ENCODE data around the gene SORL1. TPM values are rescaled to one million over a fixed set of nuclear protein-coding genes. Genes with fewer than 3 reads are reported as not detected.

SORL1 gene
- total RNA-seq, 3 donors from 2014 or later, result 58.3 to 195 (median 109) TPM

DNA sequence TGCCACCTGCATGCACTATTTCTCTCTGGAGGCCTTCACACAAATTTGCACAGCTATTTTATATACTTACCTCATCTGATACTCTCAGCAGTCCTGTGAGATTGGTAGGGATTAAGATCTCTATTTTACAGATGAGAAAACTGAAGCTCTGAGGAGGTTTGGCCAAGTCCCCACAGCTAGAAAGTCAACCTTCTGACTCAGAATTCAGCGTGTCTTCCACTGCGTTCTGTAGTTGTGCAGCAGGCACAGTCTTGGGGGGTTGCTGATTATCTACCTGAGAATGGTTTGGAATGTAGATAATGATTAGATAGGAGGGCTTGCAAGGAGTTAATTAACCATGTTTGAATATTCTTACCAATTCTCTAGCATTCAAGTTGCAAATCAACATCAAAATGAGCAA lies 2.5 kb upstream of the SORL1 start:
- H3K9me3 ChIP-seq, result no peaks in the 10 kb centered on the region
- intact Hi-C loops (cut with DNase I, micrococcal nuclease), result loop anchor here in 1 of 2 donors (5.0 kb wide), 1 partner anchor 127 kb away; no protein-coding TSS in a partner anchor
- no peaks in the 10 kb centered on the region for H3K36me3 ChIP-seq (ENCODE audit: low read depth)
- DNase-seq (no peak), ATAC-seq (no peak)
- TF ChIP-seq, protein P1, sequence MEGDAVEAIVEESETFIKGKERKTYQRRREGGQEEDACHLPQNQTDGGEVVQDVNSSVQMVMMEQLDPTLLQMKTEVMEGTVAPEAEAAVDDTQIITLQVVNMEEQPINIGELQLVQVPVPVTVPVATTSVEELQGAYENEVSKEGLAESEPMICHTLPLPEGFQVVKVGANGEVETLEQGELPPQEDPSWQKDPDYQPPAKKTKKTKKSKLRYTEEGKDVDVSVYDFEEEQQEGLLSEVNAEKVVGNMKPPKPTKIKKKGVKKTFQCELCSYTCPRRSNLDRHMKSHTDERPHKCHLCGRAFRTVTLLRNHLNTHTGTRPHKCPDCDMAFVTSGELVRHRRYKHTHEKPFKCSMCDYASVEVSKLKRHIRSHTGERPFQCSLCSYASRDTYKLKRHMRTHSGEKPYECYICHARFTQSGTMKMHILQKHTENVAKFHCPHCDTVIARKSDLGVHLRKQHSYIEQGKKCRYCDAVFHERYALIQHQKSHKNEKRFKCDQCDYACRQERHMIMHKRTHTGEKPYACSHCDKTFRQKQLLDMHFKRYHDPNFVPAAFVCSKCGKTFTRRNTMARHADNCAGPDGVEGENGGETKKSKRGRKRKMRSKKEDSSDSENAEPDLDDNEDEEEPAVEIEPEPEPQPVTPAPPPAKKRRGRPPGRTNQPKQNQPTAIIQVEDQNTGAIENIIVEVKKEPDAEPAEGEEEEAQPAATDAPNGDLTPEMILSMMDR (IDR thresholded peaks at IDR 0.05), result no peak
- no peak overlapping the region for H3K4me3 ChIP-seq
- peaks cover 37% of the 10 kb centered on the region for H3K4me1 ChIP-seq (ENCODE audit: low read depth)

DNA sequence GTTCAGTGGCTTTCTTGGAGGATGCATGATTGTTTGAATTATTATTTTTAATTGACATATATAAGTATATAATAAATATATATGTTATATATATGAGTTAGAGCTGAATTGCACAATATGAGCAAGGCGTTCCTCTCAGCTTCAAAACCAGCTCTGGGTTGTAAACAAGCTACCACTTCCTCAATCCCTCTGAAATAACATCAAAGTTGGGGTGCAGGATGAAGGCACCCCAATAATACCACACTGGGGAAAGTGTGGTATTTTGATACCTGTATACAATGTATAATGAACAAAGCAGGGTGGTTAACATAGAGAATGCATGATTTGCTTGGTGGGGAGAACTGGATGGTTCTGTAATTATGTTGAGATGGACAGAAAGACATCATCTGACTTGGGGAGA lies 1.7 kb upstream of the SORL1 start:
- DNase-seq (no peak), ATAC-seq (no peak)
- H3K4me1 ChIP-seq (ENCODE audit: low read depth), result peaks cover 32% of the 10 kb centered on the region
- TF ChIP-seq, protein P1 (IDR thresholded peaks at IDR 0.05), result no peak
- intact Hi-C loops (cut with DNase I, micrococcal nuclease), result loop anchor here in 1 of 2 donors (5.0 kb wide), 1 partner anchor 128 kb away; no protein-coding TSS in a partner anchor
- H3K36me3 ChIP-seq (ENCODE audit: low read depth), result no peaks in the 10 kb centered on the region
- H3K4me3 ChIP-seq, result no peak overlapping the region
- H3K9me3 ChIP-seq, result no peaks in the 10 kb centered on the region

DNA sequence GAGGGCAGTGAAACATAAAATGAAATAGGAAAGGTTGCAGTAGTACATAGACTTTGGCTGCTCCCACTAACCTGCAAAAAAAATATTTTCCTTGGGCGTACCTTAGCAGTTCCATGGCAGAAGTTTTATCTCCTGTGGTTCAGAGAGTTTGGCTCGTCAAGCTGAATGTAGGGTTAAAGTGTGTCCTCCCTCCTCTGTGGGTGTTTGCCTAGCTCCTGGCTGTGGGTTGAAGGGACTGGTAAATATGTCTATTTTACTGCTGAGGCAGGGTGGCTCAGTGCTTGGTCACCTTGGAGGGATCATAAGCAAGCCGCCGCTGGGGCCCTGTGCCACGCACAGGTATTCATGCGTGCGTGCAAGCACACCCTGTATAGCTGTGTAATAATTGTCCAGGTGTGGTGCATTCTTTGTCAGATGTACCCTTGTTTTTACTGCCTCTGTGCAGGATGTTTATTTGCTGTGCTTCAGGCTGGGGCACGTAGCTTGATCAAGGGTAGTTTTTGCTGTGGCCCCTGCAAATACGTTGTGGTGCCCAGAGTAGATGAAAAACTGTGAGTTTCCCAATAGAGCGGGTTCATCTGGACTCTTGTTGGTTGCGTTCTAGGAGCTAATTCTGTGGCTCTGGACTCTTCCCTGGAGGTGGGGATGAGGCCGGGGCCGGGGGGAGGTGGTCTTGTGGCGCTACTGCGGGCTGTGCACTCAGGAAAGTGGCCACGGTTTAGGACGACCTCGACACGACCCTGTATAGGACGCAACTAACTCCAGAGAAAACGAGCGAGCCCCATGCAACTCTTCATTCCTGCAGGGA lies 732 bp upstream of the SORL1 start:
- Histone ChIP-seq H3K9me3 (no peaks in the 10 kb centered on the region), H3K36me3 (ENCODE audit: low read depth) (no peaks in the 10 kb centered on the region), H3K4me3 (peak overlapping the region; percentile 80), H3K4me1 (ENCODE audit: low read depth) (peaks cover 30% of the 10 kb centered on the region)
- TF ChIP-seq, protein P1 (IDR thresholded peaks at IDR 0.05), result no peak
- DNase-seq (peak; percentile 87 to 89 (median 89)), ATAC-seq (peak; percentile 82)
- intact Hi-C loops (cut with DNase I, micrococcal nuclease), result loop anchor here in 1 of 2 donors (5.0 kb wide), 1 partner anchor 129 kb away; no protein-coding TSS in a partner anchor

DNA sequence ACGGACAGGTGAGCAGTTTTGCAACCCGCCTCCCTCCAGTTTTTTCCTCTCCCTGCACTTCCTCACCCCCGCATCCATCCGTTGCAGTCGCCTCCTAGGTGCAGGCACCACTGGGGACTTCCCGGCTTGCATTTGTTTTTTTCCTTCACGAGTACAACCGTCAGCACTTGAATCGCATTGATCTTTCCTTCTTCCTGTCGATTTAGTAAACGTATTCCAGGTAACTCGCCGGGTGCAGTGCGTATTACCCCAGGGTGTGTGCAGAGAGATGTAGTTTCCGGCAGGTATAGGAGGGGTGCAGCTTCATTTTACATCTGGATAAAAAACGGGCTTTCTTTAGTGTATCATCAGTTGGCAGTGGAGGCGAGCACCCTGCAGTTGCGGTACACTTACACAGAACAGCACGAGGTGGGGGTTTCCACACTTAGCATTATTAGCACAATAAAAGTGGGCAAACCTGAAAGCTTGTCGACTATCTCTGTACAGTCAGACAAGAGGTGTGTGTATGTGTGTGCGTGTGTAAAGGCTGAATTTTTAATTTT lies 566 bp downstream of the SORL1 start, which contains the start of gene SORL1-AS1:
SORL1-AS1 (minus strand) TSS at position 359 of the 542 bp plus-strand sequence.
- intact Hi-C loops (cut with DNase I, micrococcal nuclease), result loop anchor here in 1 of 2 donors (5.0 kb wide), 1 partner anchor 130 kb away; no protein-coding TSS in a partner anchor
- peak in 2 of 3 donors; percentile 52 to 63 for DNase-seq

DNA sequence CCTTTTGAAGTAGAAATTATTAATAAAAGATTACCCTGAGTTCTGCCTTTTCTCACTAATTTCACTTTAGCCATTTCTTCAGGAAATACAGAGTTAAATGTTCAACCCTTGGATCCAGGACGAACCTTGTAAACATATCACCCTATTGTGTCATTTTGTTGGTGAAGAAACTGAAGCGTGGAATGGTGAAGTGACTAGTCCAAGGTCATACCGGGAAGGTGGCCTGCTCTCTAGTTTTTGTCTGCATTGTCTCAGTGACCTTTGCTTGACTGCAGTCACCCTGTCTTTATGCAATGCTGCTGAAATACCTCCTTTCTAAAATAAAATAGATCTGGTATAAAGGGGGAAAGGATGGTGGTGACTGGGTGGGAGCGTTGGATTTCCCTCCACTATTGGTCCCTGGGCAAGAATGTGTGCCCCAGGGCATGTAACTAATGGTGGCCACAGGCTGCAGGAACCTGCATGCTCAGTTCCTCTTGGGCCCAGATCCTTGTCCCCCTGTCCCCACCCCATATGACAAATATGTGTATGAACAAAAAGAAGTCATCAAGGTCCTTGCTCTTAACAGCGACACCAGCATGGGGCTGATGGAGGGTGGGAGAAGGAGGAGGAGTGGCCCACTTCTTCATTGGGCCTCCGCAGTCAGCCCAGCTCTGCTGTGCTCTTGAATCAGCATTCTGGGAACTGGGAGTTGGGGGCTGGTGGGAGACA lies 1.6 kb downstream of the SORL1 start:
- Histone ChIP-seq H3K4me1 (ENCODE audit: low read depth) (peaks cover 25% of the 10 kb centered on the region), H3K4me3 (no peak overlapping the region), H3K36me3 (ENCODE audit: low read depth) (no peaks in the 10 kb centered on the region), H3K9me3 (no peaks in the 10 kb centered on the region)
- DNase-seq, result no peak
- TF ChIP-seq, protein P1 (IDR thresholded peaks at IDR 0.05), result no peak
- ATAC-seq, result no peak
- intact Hi-C loops (cut with DNase I, micrococcal nuclease), result loop anchor here in 1 of 2 donors (5.0 kb wide), 1 partner anchor 131 kb away; no protein-coding TSS in a partner anchor

More for the DNA sequence above, 566 bp downstream of the SORL1 start, which contains the start of gene SORL1-AS1:
- Histone ChIP-seq H3K4me3 (peak within 1 kb of the TSS; percentile 80), H3K4me1 (ENCODE audit: low read depth) (peaks cover 30% of the 10 kb centered on the region), H3K36me3 (ENCODE audit: low read depth) (no peaks in the 10 kb centered on the region), H3K9me3 (no peaks in the 10 kb centered on the region)
- peak; percentile 18 for ATAC-seq
- TF ChIP-seq, protein P1 (IDR thresholded peaks at IDR 0.05), result no peak

Data from mucosa of descending colon (tissue), 3 donors.